HG03095 (cell line): ENCODE measurements around the gene PCSK5.
"Not testable (repeated sequence)": the region's sequence is repeated elsewhere in the genome, so short reads cannot be mapped to it uniquely, and the experiment has no call there.

Source experiments
- ATAC-seq: cut with Tn5 transposase; IDR thresholded peaks from one replicate; pipeline ENCODE4 v1.9.1; 2021; ENCODE audit warnings: moderate library complexity; ENCODE audit not compliant: unreplicated experiment

The PCSK5 gene

GRCh38 chr9:76296561-76297310 is 406.3 kb downstream of the PCSK5 start:
- ATAC-seq, result no peak

- ATAC-seq, result no peak
Measured at GRCh38 chr9:76297721-76298239, 407.3 kb downstream of the PCSK5 start.

- ATAC-seq, result no peak
Measured at GRCh38 chr9:76298521-76299144, 408.2 kb downstream of the PCSK5 start.

GRCh38 chr9:76302543-76302942 is 412.1 kb downstream of the PCSK5 start:
- no peak for ATAC-seq

- no peak for ATAC-seq
Measured at GRCh38 chr9:76302947-76303550, 412.6 kb downstream of the PCSK5 start.

GRCh38 chr9:76307047-76307446 is 416.6 kb downstream of the PCSK5 start:
- not testable (repeated sequence) for ATAC-seq

DNA sequence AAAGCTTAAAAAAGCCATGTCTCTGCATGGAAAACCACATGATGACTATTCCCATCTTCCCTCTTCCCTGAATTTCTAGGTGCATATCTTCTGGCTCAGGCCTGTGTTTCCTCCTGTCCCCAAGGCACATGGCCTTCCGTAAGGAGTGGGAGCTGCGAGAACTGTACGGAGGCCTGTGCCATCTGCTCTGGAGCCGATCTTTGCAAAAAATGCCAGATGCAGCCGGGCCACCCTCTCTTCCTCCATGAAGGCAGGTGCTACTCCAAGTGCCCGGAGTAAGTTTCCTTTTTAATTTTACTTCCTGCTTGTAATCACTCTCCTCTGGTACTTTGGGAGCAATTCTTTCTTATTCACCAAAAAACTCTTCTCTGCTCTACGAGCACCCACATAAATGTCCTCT is 420.1 kb downstream of the PCSK5 start:
- ATAC-seq, result no peak

GRCh38 chr9:76310991-76311390 is 420.5 kb downstream of the PCSK5 start:
- ATAC-seq, result no peak

DNA sequence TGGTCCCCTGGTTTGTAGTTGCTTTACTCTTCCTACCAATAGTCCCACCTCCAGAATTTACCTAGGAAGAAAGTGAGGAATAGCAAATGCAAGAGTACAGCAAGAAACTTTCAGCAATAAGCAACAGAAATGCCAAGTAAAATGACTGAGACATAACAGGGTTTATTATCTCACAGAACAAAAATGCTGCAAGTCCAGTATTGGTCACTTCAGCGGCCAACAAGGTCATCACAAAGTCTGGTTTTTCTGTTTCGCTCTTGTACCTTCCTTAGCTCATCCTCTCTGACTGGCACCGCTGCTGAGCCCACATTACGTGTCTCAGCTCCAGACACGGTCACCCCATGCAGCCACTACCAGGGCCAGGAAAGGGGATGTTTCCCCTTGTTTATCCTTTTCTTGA is 421.1 kb downstream of the PCSK5 start:
- ATAC-seq, result no peak

DNA sequence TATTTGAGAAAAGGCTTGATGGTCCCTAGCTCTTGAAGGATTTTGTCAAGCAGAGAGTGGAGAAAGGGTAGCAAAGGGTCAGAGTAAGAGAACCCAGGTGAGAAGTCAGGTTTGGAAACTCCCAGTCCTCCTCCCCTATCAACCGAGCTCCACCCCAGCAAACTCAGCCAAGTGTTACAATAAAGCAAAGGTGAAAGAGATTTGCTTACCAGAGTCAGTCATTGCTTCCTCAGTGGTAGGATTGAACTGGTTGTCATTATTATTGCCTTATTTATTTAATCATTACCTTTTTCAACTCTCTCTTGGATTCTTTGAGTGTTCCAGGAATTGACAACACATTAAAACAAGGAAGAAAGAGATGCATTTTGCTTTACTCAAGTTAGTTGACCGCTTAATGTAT is 423.3 kb downstream of the PCSK5 start:
- no peak for ATAC-seq

DNA sequence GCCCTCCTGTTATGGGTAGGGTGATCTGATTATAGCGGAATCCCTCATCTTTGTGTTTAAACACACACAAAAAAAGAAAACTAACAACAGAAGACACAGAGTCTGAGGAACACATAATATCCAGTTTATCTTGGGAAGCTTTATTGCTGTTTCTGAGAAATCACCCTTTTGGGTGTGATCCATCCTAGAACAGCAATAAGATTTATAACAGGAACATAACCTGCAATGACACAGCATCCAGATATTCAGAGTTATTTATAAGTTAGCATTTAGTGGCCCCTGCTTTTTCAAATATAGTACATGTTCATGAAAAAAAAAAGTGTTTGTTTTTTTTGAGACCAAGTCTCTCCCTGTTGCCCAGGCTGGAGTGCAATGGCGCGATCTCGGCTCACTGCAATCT is 423.8 kb downstream of the PCSK5 start:
- no peak for ATAC-seq

- ATAC-seq, result no peak
Measured at GRCh38 chr9:76316069-76316468, 425.6 kb downstream of the PCSK5 start.

DNA sequence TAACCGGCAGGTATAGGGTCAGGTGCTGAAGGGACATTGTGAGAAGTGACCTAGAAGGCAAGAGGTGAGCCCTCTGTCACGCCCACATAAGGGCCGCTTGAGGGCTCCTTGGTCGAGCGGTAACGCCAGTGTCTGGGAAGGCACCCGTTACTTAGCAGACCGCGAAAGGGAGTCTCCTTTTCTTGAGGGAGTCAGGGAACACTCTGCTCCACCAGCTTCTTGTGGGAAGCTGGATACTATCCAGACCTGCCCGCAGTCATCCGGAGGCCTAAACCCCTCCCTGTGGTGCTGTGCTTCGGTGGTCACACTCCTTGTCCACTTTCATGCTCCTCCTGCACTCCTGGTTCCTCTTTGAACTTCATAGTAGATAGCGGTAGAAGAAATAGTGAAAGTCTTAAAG is 429.0 kb downstream of the PCSK5 start:
- ATAC-seq, result not testable (repeated sequence)

DNA sequence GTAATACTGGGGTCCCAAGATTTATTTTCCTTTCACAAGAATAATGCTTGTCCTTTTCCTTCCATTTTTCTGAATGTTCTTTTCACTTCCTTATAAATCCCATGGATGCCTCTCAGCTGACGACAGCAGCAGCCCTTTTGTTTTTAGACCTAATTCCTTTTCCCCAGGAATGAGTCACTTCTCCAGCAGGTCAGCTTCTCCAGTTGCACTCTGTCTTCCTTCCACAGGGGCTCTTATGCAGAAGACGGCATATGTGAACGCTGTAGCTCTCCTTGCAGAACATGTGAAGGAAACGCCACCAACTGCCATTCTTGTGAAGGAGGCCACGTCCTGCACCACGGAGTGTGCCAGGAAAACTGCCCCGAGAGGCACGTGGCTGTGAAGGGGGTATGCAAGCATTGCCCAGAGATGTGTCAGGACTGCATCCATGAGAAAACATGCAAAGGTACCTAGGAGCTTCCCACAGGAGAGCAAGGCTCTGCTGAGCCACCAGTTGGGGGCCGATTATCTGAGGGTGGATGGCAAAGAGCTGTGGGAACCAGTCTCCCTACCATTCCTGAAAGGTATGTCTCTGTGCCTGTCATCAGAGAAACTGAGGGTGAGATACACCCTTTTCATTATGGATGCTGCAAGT is 430.8 kb downstream of the PCSK5 start:
- ATAC-seq, result no peak

DNA sequence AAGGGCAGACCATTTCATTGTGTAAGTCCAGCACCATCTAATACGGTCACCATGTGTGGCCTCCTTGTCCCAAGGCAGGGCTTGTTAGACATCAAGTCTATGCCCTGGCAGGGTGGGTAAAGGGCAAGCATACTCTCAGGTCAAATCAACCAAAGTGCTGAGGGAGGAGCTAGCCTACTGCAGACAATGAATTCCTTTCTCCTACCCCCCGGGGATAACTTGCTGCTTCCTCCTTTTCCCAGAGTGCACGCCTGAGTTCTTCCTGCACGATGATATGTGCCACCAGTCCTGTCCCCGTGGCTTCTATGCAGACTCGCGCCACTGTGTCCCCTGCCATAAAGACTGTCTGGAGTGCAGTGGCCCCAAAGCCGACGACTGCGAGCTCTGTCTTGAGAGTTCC is 432.3 kb downstream of the PCSK5 start:
- ATAC-seq, result no peak

DNA sequence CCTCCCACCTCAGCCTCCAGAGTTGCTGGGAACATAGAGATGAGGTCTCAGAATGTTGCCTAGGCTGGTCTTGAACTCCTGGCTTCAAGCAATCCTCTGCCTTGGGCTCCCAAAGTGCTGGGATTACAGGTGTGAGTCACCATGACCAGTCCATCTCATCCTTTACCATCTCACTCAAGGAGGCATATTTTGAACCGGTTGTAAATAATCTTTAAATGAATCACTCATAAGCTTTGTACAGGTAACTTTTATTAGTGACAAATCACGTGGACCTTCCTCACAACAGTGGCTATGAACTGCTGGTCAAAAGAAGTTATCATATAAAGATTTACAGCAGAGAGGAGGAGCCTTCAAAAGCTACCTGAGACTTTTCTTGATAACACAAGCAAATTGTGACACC is 433.0 kb downstream of the PCSK5 start:
- no peak for ATAC-seq

GRCh38 chr9:76324030-76324429 is 433.6 kb downstream of the PCSK5 start:
- ATAC-seq, result not testable (repeated sequence)

- ATAC-seq, result no peak
Measured at GRCh38 chr9:76330034-76330433, 439.6 kb downstream of the PCSK5 start.

GRCh38 chr9:76333388-76333787 is 442.9 kb downstream of the PCSK5 start:
- ATAC-seq, result no peak

DNA sequence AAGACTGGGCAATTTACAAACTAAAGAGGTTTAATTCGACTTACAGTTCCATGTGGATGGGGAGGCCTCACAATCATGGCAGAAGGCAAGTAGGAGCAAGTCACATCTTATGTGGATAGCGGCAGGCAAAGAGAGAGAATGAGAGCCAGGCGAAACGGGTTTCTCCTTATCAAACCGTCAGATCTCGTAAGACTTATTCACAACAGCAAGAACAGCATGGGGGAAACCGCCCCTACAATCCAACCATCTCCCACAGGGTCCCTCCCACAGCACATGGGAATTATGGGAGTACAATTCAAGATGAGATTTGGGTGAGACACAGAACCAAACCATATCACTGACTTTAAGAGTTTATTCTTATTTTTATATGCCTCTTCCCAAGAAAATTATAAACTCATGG is 443.5 kb downstream of the PCSK5 start:
- ATAC-seq, result no peak

DNA sequence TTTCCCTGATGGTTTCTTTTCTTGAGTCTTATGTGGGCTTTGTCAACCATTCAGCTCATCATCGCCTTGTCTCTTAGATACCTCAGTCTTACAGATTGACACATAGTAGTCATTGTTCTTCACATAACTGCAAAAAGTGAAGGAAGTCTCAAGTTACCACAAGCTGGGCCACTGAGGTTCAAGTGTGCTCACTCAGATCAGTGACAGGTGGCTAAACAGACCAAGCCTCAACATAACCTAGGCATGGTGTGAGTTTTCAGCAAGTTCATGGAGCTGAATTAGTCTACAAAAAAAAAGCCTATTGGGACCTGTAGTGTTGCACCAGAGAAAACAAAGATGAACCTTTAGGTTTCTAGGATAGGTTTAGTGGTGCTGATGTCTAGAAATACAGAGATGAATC is 445.6 kb downstream of the PCSK5 start:
- ATAC-seq, result no peak

GRCh38 chr9:76338418-76338817 is 447.9 kb downstream of the PCSK5 start:
- ATAC-seq, result no peak
